GM08714 (cell line): Measurements from ENCODE around the gene MYO19.

ENCODE experiments used
- H3K4me3 ChIP-seq: fragments of 200-500 bp; sonication (Bioruptor generic); 2 replicates; pipeline ENCODE4 v1.5.1; 2014; ENCODE audit warnings: mild to moderate bottlenecking, low read length, inconsistent platforms
- ZNF274 ChIP-seq: IDR thresholded peaks from 2 replicates; pipeline ENCODE4 v1.6.1; 2012; ENCODE audit warnings: mild to moderate bottlenecking, low read depth, low read length

MYO19 gene

DNA sequence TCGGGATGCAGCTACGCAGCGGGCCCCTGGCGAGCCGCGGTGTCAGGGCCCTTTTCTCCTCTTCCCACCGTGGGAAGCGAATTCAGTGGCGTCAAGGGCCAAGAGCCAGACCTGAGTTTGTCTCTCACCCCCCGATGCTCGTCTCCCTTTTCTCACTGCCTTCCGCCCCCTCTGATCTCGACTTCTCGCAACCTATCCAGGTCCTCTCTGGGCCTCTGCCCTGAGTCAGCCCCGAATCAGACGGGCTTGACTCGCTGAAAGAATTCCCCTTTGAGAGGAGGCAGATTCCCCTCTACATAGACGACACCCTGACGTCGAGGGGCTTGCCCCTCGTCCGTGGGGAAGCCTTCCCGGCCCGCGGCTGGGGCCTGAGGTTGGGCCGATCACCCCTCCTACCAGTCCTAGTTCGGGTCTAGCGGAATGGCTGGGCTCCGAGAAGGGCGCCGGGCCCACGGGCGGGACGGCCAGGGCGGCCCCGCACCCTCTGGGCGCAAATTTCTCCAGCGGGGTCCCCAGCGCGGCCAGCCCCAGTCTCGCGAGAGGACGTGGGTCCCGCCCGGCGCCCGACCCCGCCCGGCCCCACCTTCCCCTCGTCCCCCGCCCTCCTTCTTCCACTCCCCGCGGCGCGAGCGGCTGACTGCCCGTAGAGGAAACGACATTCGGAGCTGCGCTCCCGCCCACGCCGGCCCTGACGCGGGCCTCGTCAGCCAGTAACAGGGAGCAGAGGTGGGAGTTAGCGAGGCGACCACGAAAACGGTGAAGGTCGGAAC lies 9.8 kb upstream of the MYO19 start, which contains the start of gene GGNBP2:
Gene GGNBP2 (plus strand): TSS at position 613 of the 770 bp plus-strand sequence. CDS start 806 bp downstream, outside the sequence.
- TF ChIP-seq ZNF274 = no peak

DNA sequence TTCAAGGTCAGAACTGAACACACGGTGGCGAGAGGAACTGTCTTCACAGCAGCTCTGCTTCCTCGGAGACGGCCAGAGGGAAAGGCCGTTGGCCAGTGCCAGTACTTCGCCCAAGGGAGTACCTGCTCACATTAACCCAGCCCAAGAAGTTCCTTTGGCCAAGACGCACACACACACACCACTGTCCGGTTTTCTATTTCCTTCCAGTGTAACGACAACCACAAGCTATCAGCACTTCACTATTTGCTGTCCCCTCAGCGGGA lies 9.3 kb upstream of the MYO19 start:
- peak overlapping the region; percentile 92 for H3K4me3 ChIP-seq
- no peak for TF ChIP-seq ZNF274

More for the DNA sequence above, 9.8 kb upstream of the MYO19 start, which contains the start of gene GGNBP2:
- peak within 1 kb of the TSS; percentile 97 for H3K4me3 ChIP-seq

DNA sequence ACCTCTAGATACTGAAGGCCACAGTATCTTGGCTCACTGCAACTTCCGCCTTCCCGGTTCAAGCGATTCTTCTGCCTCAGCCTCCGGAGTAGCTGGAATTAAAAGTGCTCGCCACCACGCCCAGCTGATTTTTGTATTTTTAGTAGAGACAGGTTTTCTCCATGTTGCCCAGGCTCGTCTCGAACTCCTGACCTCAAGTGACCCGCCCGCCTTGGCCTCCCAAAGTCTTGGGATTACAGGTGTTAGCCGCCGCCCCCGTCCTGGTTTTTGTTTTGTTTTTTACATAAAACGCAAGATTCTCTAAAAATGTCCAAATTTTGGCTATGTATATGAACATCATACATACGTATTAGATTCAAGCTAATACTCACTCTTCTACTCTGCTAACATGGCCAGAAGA lies 8.1 kb upstream of the MYO19 start:
- no peak for TF ChIP-seq ZNF274
- no peak overlapping the region for H3K4me3 ChIP-seq

DNA sequence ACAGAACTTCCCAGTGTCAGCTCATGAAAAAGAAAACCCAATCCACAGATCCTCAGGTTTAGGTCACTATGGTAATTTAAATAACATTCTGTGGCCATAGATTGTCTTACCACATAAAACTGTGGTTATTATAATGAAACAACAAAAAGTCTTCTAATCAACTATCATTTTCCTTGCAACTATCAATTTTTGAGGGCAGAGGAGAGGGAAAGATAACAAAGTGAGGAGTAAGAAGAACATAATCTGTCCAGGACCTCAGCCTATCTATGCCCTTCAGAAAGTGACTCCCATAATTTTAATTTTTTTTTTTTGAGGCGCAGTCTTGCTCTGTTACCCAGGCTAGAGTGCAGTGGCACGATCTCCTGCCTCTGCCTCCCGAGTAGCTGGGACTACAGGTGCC lies 6.0 kb upstream of the MYO19 start:
- H3K4me3 ChIP-seq = no peak overlapping the region
- TF ChIP-seq ZNF274 = no peak

DNA sequence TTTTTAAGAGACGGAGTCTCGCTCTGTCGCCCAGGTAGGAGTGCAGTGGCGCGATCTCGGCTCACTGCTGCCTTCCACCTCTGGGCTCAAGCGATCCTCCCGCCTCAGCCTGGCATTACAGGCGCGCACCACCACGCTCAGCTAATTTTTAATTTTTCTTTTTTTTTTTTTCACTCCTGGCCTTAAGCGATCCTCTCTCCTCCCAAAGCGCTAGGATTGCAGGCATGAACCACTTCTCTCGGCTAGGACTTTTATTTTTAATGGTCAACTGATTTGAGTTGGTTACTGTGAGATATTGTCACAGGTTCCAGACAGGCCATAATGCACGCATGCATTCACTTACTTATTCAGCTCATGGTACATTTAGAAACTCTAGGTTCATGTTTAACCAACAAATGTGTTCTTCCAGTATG lies 1.0 kb upstream of the MYO19 start:
- TF ChIP-seq ZNF274 = no peak
- H3K4me3 ChIP-seq = peak overlapping the region; percentile 96

DNA sequence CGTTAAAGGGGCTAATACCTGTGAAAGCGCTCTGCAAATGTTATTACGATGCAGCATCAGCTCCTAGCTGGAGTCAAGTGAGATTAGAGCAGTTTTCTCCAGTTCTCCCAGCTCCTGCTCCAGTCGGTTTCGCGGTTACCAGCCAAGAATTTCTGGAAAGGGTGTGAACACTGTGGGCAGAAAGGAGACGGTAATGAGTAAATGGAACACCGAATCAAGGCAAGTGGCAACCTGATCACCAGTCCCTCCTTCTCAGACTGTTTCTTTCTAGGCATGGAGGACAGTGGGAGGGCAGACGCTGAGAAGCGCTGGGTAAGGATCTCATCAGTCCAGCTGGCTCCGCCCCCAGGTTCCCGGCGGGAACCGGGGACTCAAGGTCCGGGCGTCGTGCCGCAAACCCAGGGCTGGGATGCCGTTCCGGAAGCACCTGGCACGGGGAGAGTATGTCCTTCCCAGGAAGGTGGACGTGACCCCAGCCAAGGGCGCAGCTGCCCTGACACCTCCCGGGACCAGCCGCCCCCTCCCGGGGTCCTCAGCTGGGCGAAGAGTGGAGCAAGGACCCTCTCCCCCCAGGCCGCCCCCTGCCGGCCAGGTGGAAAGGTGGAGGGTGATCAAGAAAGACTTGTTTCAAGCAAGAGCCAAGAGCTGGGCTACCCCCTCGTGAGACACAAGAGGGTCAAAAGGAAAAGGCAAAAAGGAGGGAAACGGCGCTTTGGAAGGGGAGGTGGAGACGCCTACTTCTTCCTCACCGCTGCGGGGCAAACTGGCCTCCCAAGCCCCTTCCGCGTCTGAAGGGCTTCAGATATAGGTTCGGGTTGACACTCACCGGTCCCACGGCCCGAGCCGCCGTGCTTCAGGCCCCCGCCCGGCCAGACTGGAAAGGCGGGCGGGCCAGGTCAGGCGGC lies 481 bp downstream of the MYO19 start:
- peak overlapping the region; percentile 96 for H3K4me3 ChIP-seq
- no peak for TF ChIP-seq ZNF274

DNA sequence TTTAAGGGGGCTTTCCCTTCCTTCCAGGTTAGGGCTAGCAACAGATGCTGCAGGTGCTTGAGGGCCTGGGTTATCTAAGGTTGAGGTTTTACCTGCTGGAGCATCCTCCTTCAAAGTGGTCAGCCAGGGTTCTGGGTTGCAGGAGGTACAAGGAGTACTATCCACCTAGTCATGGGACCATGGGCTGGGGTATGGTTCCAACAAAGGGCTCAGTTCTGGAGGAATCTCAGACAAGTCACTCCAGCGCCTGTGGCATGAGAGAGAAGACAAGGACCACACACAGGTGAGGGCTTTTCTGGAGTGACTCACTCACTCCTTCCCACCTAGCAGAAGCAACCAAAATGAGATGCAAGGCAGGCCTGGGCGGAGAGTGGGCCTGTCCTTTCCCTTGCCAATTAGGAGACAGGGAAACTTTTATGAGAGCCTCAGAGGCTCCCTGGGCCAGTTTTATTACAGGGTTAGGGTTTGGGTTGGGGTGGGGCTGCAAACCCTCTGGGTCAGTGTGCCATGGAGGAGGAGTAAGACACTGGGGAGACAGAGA lies 2.2 kb downstream of the MYO19 start:
- H3K4me3 ChIP-seq = no peak overlapping the region
- no peak for TF ChIP-seq ZNF274

DNA sequence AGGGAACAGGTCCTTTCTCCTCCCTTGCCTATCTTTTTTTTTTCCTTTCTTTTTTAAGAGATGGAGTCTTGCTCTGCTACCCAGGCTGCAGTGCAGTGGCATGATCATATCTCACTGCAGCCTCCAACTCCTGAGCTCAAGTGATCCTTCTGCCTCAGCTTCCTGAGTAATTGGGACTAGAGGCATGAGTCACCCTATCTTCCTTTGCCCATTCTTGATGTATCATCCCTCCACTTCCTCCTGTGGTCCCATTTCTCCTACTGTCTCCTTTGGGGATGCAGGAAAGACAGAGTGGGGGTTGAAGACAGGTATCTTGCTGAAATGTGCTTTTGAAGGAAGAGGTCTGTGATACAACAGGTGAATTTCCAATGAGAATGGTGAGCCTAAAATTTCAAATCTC lies 5.5 kb downstream of the MYO19 start:
- TF ChIP-seq ZNF274 = no peak
- H3K4me3 ChIP-seq = no peak overlapping the region

DNA sequence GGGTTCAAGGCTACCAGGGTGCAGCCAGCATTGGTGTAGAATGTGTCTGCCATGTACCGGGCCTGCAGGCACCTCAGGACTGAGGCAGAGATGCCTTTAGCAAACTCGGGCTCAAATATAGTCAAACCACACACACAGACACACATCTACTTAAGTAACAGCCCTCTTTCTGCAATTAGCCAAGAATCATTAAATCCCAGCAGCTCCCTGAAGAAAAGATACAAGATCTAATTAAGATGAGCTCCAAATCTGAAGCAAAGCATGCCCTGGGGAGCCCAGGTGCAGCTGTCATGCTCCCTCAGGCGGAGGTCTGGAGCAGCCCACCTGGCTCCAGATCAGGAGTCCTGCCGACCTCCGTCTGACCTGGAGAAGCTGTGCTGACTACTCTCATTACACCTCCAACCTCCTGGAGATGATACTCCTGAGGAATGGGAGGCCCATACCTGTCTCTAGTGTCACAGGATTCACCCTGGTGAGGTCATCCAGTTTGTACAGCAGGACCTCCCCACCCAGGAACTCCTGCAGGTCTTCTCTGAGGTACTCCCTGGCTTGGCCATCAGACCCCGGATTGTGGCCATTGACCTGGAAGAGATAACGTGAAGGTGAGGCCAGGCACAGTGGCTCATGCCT lies 6.9 kb downstream of the MYO19 start:
- no peak for TF ChIP-seq ZNF274
- no peak overlapping the region for H3K4me3 ChIP-seq

DNA sequence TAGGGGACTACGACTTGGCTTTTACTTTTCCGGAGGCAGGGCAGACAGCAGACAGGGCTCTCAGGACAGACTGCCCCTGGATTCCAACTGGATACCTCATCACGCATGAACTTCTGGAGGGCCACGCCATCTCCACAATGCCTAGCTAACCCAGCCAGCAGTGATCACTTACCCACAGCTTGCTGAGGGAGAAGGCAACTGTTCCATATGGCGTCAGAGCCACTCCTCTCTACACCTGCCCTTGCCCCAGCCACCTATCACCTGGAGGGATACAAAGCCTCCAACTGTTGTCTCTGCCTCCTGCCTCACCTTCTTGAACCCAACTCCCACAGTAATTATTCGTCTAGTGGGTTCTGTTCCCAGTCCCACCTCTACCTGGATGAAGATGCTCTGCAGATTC lies 8.8 kb downstream of the MYO19 start:
- no peak for TF ChIP-seq ZNF274

DNA sequence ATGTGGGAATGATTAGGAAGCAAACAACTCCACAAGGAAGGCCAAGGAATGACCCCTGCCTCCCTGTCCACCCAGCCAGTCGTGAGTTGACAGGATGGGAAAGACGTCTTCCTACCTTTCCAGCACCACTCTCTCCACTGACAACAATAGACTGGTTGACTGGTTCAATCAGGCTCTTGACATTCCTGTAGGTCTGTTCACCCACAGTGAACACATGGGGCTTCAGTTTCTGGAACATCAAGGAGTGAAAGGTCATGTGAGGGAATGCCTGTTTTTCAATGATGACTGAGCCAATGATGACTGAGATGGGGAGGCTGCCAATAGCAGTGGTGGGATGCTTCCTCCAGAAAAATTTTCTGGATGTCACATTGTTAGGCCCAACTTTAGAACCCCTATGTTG lies 9.6 kb downstream of the MYO19 start:
- TF ChIP-seq ZNF274 = no peak
- no peak overlapping the region for H3K4me3 ChIP-seq

More for the DNA sequence above, 8.8 kb downstream of the MYO19 start:
- no peak overlapping the region for H3K4me3 ChIP-seq

DNA sequence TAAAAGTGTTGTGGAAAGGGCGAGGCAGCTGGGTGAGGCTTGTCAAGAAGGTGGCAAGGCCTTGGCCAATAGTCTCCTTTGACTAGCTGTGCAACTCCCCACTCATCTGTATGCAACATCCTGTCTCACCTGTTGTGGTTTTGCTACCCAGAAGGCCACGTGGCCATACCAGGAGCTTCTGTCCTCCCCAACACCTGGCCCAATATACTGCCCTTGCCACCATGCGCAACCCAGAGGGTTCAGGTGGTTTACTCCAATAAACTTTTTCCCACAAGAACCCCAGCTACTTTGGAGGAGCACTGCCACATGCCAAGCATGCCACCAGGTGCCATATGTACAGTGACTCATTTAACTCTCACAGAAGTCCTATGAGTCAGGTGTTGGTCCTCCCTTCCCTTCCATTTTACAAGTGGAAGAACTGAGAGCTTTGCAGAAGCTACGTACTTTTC lies 10.2 kb downstream of the MYO19 start:
- no peak for TF ChIP-seq ZNF274
- no peak overlapping the region for H3K4me3 ChIP-seq

DNA sequence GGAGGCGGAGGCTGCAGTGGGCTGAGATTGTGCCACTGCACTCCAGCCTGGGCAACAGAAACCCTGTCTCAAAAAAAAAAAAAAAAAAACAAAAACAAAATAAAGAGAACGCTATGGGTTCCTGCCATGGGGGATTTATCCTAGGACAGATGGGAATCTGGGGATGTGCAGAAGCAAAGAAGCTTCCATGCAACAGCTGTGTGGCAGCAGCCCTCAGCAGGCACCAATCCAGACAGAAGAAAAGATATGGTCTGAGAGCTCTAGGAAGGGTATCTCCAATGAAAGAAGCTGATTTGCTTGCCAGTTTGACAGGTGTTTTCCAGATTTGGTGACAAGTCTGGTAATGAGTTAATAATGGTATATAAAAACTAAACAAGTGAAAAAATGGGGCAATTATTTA lies 11.6 kb downstream of the MYO19 start:
- TF ChIP-seq ZNF274 = no peak

DNA sequence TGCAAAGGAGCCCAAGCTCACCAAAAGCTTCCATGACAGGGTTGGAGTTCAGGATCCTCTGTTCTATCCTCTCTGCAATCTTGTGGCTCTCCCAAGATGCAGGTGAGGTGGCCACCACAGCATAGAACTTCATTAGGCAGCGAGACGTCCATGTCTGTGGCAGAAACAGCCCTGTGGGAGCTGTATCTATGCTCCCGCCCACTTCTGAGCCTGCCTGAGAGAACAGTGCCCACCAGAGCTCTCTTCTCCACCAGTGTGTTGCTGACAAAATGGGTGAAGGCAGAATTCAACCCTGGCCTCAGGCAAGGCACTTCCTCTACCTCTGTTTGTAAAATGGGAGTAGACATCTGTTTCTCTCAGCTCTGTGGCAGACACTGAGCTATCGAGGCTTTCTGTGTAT lies 18.8 kb downstream of the MYO19 start:
- no peak overlapping the region for H3K4me3 ChIP-seq
- no peak for TF ChIP-seq ZNF274

More for the DNA sequence above, 11.6 kb downstream of the MYO19 start:
- H3K4me3 ChIP-seq = no peak overlapping the region
